ENCODE results near the gene BBS9.

The BBS9 gene

GRCh38 chr7:33645104-33645503 is 515.7 kb downstream of the BBS9 start:
- no peak for DNase-seq (ENCODE audit: low read depth)
- H3K4me3 ChIP-seq (ENCODE audit: low read depth, low read length) = no peak overlapping the region
- TF ChIP-seq CTCF (IDR thresholded peaks at IDR 0.05; ENCODE audit: low read depth, low read length, missing control alignments) = no peak

- no peak for TF ChIP-seq CTCF (IDR thresholded peaks at IDR 0.05; ENCODE audit: low read depth, low read length, missing control alignments)
- DNase-seq (ENCODE audit: low read depth) = no peak
These were observed 516.8 kb downstream of the BBS9 start for GRCh38 chr7:33646166-33646565.

GRCh38 chr7:33646891-33647391 is 517.6 kb downstream of the BBS9 start:
- H3K4me3 ChIP-seq (ENCODE audit: low read depth, low read length) = no peak overlapping the region
- TF ChIP-seq CTCF (IDR thresholded peaks at IDR 0.05; ENCODE audit: low read depth, low read length, missing control alignments) = no peak
- DNase-seq (ENCODE audit: low read depth) = no peak

More at GRCh38 chr7:33646166-33646565, 516.8 kb downstream of the BBS9 start:
- H3K4me3 ChIP-seq (ENCODE audit: low read depth, low read length) = no peak overlapping the region

- TF ChIP-seq CTCF (IDR thresholded peaks at IDR 0.05; ENCODE audit: low read depth, low read length, missing control alignments) = no peak
- DNase-seq (ENCODE audit: low read depth) = no peak
These were observed 520.4 kb downstream of the BBS9 start for GRCh38 chr7:33649476-33650441.

GRCh38 chr7:33650828-33651227 is 521.5 kb downstream of the BBS9 start:
- TF ChIP-seq CTCF (IDR thresholded peaks at IDR 0.05; ENCODE audit: low read depth, low read length, missing control alignments) = no peak
- H3K4me3 ChIP-seq (ENCODE audit: low read depth, low read length) = no peak overlapping the region
- no peak for DNase-seq (ENCODE audit: low read depth)

More at GRCh38 chr7:33649476-33650441, 520.4 kb downstream of the BBS9 start:
- H3K4me3 ChIP-seq (ENCODE audit: low read depth, low read length) = no peak overlapping the region

- no peak for DNase-seq (ENCODE audit: low read depth)
- no peak for TF ChIP-seq CTCF (IDR thresholded peaks at IDR 0.05; ENCODE audit: low read depth, low read length, missing control alignments)
- no peak overlapping the region for H3K4me3 ChIP-seq (ENCODE audit: low read depth, low read length)
These were observed 522.7 kb downstream of the BBS9 start for GRCh38 chr7:33651998-33652515.

Data from GM12864 (cell line).